Measurements from ENCODE around the gene RAB36.

The RAB36 gene

GRCh38 chr22:23102776-23103175 is 42.5 kb upstream of the RAB36 start:
- Histone ChIP-seq H3K9me3 (ENCODE audit: control insufficient read depth, insufficient read depth, low read length) (no peaks in the 10 kb centered on the region), H3K36me3 (ENCODE audit: control insufficient read depth, insufficient read depth, low read length) (no peaks in the 10 kb centered on the region), H3K27me3 (ENCODE audit: control insufficient read depth, insufficient read depth, low read length) (no peaks in the 10 kb centered on the region), H3K4me1 (ENCODE audit: control insufficient read depth, insufficient read depth, low read length) (no peaks in the 10 kb centered on the region), H3K27ac (ENCODE audit: low read length) (no peak overlapping the region), H3K4me3 (ENCODE audit: low read length) (no peak overlapping the region)
- no CpG with 5 or more reads among the region's 3 CpGs for WGBS (ENCODE audit: insufficient coverage, insufficient read length)
- DNase-seq (ENCODE audit: low read depth, low spot score) = no peak

GRCh38 chr22:23103199-23103954 is 41.9 kb upstream of the RAB36 start:
- no peak for DNase-seq (ENCODE audit: low read depth, low spot score)
- H3K36me3 ChIP-seq (ENCODE audit: control insufficient read depth, insufficient read depth, low read length) = no peaks in the 10 kb centered on the region
- no peak overlapping the region for H3K4me3 ChIP-seq (ENCODE audit: low read length)
- no peaks in the 10 kb centered on the region for H3K9me3 ChIP-seq (ENCODE audit: control insufficient read depth, insufficient read depth, low read length)
- H3K27ac ChIP-seq (ENCODE audit: low read length) = no peak overlapping the region
- no CpG with 5 or more reads among the region's 13 CpGs for WGBS (ENCODE audit: insufficient coverage, insufficient read length)
- H3K4me1 ChIP-seq (ENCODE audit: control insufficient read depth, insufficient read depth, low read length) = no peaks in the 10 kb centered on the region
- no peaks in the 10 kb centered on the region for H3K27me3 ChIP-seq (ENCODE audit: control insufficient read depth, insufficient read depth, low read length)

DNA sequence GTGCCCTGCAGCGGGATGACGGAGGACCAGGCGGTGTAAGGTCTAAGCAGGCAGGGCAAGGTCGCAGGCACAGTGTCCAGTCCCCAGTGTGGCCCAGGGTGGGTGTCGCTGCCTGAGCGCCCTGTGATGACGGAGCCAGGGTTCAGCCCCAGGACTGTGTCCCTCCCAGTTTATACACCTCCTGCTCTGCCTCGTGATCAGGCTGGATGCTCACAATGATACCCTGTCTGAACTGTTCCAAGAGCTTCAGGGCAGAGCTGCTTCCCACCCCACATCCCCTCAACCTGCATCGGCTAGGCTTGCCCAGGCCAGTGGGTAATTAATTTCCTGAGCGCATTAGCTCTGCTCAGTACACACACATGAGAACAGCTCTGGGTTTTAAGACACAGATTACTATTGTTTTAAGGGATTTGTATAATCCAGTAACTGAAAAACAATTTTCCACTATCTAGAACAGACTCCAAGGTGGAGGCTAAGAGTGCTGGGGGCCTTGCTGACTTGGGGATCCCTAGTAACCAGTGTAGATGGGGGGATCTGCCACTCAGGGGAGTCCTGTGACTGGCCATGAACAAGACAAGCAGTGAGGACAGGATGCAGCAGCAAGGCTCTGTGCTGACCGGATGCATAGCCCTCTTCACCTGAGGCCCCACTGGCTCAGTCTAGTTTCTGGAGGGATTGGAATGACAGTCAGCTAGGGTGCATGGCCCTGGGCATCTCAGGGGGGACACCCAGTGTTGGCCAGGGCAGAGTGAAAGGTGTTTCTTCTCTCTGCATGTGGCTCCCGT is 40.9 kb upstream of the RAB36 start:
- H3K4me1 ChIP-seq (ENCODE audit: control insufficient read depth, insufficient read depth, low read length) = no peaks in the 10 kb centered on the region
- no peaks in the 10 kb centered on the region for H3K36me3 ChIP-seq (ENCODE audit: control insufficient read depth, insufficient read depth, low read length)
- no CpG with 5 or more reads among the region's 12 CpGs for whole genome bisulfite sequencing (ENCODE audit: insufficient coverage, insufficient read length)
- H3K27ac ChIP-seq (ENCODE audit: low read length) = no peak overlapping the region
- no peaks in the 10 kb centered on the region for H3K27me3 ChIP-seq (ENCODE audit: control insufficient read depth, insufficient read depth, low read length)
- H3K9me3 ChIP-seq (ENCODE audit: control insufficient read depth, insufficient read depth, low read length) = no peaks in the 10 kb centered on the region
- no peak for DNase-seq (ENCODE audit: low read depth, low spot score)
- no peak overlapping the region for H3K4me3 ChIP-seq (ENCODE audit: low read length)

- Histone ChIP-seq H3K36me3 (ENCODE audit: control insufficient read depth, insufficient read depth, low read length) (no peaks in the 10 kb centered on the region), H3K9me3 (ENCODE audit: control insufficient read depth, insufficient read depth, low read length) (no peaks in the 10 kb centered on the region), H3K4me3 (ENCODE audit: low read length) (no peak overlapping the region), H3K4me1 (ENCODE audit: control insufficient read depth, insufficient read depth, low read length) (no peaks in the 10 kb centered on the region), H3K27ac (ENCODE audit: low read length) (no peak overlapping the region), H3K27me3 (ENCODE audit: control insufficient read depth, insufficient read depth, low read length) (no peaks in the 10 kb centered on the region)
- DNase-seq (ENCODE audit: low read depth, low spot score) = no peak
- no CpG with 5 or more reads among the region's 5 CpGs for WGBS (ENCODE audit: insufficient coverage, insufficient read length)
Observed at GRCh38 chr22:23105304-23105703, 40.0 kb upstream of the RAB36 start.

DNA sequence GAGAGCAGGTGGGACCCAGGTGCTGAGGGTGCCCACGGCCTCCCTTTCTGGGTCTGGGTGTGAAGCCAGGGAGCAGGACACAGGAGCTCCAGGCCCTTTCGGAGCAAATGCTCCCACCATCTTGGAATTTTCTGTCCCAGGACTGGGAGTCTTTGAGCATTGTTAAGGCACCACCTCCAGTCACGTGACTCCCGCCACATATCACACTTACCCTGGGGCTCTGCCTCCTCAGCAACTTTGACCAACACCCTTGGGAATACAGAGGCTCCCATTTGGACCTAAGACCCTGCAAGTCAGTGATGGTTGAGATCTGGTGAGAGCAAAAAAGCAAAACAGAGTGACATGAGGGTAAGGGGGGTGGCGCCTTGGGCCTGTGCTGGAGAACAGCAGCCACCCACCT is 39.4 kb upstream of the RAB36 start:
- no CpG with 5 or more reads among the region's 5 CpGs for WGBS (ENCODE audit: insufficient coverage, insufficient read length)
- no peak overlapping the region for H3K27ac ChIP-seq (ENCODE audit: low read length)
- H3K4me3 ChIP-seq (ENCODE audit: low read length) = no peak overlapping the region
- no peak for DNase-seq (ENCODE audit: low read depth, low spot score)
- H3K9me3 ChIP-seq (ENCODE audit: control insufficient read depth, insufficient read depth, low read length) = no peaks in the 10 kb centered on the region
- no peaks in the 10 kb centered on the region for H3K27me3 ChIP-seq (ENCODE audit: control insufficient read depth, insufficient read depth, low read length)
- H3K4me1 ChIP-seq (ENCODE audit: control insufficient read depth, insufficient read depth, low read length) = no peaks in the 10 kb centered on the region; the same call in 1 of the 2 replicates
- H3K36me3 ChIP-seq (ENCODE audit: control insufficient read depth, insufficient read depth, low read length) = no peaks in the 10 kb centered on the region

DNA sequence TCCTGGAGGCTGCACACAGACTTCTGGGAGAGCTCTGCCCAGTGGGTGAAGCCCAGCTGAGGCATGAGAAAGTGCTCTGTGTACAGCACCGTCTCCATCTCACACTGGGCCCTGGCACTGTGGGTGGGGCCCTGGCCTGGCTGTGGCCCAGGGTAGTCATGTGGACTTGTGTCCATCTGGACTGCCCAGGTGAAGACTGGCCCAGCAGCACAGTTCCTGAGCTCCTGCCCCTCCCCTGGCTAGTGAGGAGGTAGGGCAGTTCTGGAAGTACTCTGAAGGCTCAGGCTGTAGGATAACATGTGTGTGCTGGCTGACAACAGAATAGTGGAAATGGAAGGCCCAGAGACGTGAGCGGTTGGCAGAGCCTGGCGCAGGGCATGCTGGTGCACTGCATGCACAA is 38.9 kb upstream of the RAB36 start:
- Histone ChIP-seq H3K27ac (ENCODE audit: low read length) (no peak overlapping the region), H3K27me3 (ENCODE audit: control insufficient read depth, insufficient read depth, low read length) (no peaks in the 10 kb centered on the region), H3K4me3 (ENCODE audit: low read length) (no peak overlapping the region), H3K4me1 (ENCODE audit: control insufficient read depth, insufficient read depth, low read length) (no peaks in the 10 kb centered on the region; the same call in 1 of the 2 replicates), H3K36me3 (ENCODE audit: control insufficient read depth, insufficient read depth, low read length) (no peaks in the 10 kb centered on the region), H3K9me3 (ENCODE audit: control insufficient read depth, insufficient read depth, low read length) (no peaks in the 10 kb centered on the region)
- WGBS (ENCODE audit: insufficient coverage, insufficient read length) = no CpG with 5 or more reads among the region's 4 CpGs
- DNase-seq (ENCODE audit: low read depth, low spot score) = no peak

DNA sequence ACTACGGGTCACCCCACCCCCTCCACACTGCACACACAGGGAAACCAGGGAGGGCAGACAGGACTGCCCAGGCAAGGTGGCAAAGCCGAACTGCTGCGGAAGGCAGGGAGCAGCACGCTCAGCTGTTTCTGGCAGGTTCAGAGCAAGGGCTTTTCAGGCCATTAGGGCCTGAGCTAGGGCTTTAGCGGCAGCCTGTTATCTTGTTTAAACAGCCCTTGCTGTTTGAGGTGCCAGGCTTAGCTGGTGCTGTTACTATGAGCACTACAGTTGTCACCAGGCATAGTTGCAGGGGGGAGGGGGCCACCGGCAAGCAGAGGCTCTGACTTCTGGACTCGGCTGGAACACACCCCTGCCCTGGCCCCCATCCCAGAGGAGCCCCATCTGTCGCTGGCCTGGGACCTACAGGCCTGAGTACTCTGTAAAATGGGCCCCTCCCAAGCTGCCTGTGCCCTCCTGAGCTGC is 38.3 kb upstream of the RAB36 start:
- DNase-seq (ENCODE audit: low read depth, low spot score) = no peak
- H3K27ac ChIP-seq (ENCODE audit: low read length) = no peak overlapping the region
- H3K9me3 ChIP-seq (ENCODE audit: control insufficient read depth, insufficient read depth, low read length) = no peaks in the 10 kb centered on the region
- no peaks in the 10 kb centered on the region for H3K27me3 ChIP-seq (ENCODE audit: control insufficient read depth, insufficient read depth, low read length)
- no peaks in the 10 kb centered on the region for H3K36me3 ChIP-seq (ENCODE audit: control insufficient read depth, insufficient read depth, low read length)
- WGBS (ENCODE audit: insufficient coverage, insufficient read length) = no CpG with 5 or more reads among the region's 8 CpGs
- H3K4me3 ChIP-seq (ENCODE audit: low read length) = no peak overlapping the region
- no peaks in the 10 kb centered on the region; the same call in 1 of the 2 replicates for H3K4me1 ChIP-seq (ENCODE audit: control insufficient read depth, insufficient read depth, low read length)

GRCh38 chr22:23107487-23108248 is 37.6 kb upstream of the RAB36 start:
- Histone ChIP-seq H3K27ac (ENCODE audit: low read length) (no peak overlapping the region), H3K4me1 (ENCODE audit: control insufficient read depth, insufficient read depth, low read length) (no peaks in the 10 kb centered on the region; the same call in 1 of the 2 replicates), H3K9me3 (ENCODE audit: control insufficient read depth, insufficient read depth, low read length) (no peaks in the 10 kb centered on the region), H3K4me3 (ENCODE audit: low read length) (no peak overlapping the region), H3K36me3 (ENCODE audit: control insufficient read depth, insufficient read depth, low read length) (no peaks in the 10 kb centered on the region), H3K27me3 (ENCODE audit: control insufficient read depth, insufficient read depth, low read length) (no peaks in the 10 kb centered on the region)
- WGBS (ENCODE audit: insufficient coverage, insufficient read length) = no CpG with 5 or more reads among the region's 17 CpGs
- DNase-seq (ENCODE audit: low read depth, low spot score) = no peak

GRCh38 chr22:23108249-23109078 is 36.8 kb upstream of the RAB36 start:
- Histone ChIP-seq H3K27ac (ENCODE audit: low read length) (no peak overlapping the region), H3K4me1 (ENCODE audit: control insufficient read depth, insufficient read depth, low read length) (no peaks in the 10 kb centered on the region; the same call in 1 of the 2 replicates), H3K9me3 (ENCODE audit: control insufficient read depth, insufficient read depth, low read length) (no peaks in the 10 kb centered on the region), H3K36me3 (ENCODE audit: control insufficient read depth, insufficient read depth, low read length) (no peaks in the 10 kb centered on the region), H3K27me3 (ENCODE audit: control insufficient read depth, insufficient read depth, low read length) (no peaks in the 10 kb centered on the region), H3K4me3 (ENCODE audit: low read length) (no peak overlapping the region)
- no CpG with 5 or more reads among the region's 7 CpGs for WGBS (ENCODE audit: insufficient coverage, insufficient read length)
- no peak for DNase-seq (ENCODE audit: low read depth, low spot score)

DNA sequence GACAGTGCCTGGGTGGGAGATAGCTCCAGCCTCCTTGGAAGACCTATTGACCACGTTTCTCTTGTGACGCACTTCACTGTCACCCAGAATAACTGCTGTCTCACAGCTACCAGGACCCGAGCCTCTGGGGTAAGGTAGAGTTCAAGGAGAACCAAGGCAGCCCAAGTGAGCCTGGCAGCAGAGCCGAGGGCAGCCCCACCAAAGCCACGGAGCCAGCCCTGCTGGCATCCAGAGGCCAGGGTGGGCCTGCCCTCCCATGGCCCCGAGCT is 36.3 kb upstream of the RAB36 start:
- Histone ChIP-seq H3K4me1 (ENCODE audit: control insufficient read depth, insufficient read depth, low read length) (no peaks in the 10 kb centered on the region; the same call in 1 of the 2 replicates), H3K4me3 (ENCODE audit: low read length) (no peak overlapping the region), H3K9me3 (ENCODE audit: control insufficient read depth, insufficient read depth, low read length) (no peaks in the 10 kb centered on the region), H3K27ac (ENCODE audit: low read length) (no peak overlapping the region), H3K36me3 (ENCODE audit: control insufficient read depth, insufficient read depth, low read length) (no peaks in the 10 kb centered on the region), H3K27me3 (ENCODE audit: control insufficient read depth, insufficient read depth, low read length) (no peaks in the 10 kb centered on the region)
- DNase-seq (ENCODE audit: low read depth, low spot score) = no peak
- WGBS (ENCODE audit: insufficient coverage, insufficient read length) = no CpG with 5 or more reads among the region's 6 CpGs
